ENCODE results near the gene HSPA8.

HSPA8 gene

GRCh38 chr11:123069908-123070821 is 8.2 kb upstream of the HSPA8 start:
- Histone ChIP-seq H3K4me3 (replicated peaks; ENCODE audit: insufficient read depth, low read length) (peak overlapping the region; percentile 11; the same call in 1 of the 2 replicates), H3K27ac (replicated peaks) (peak overlapping the region; percentile 21), H3K27me3 (ENCODE audit: insufficient read depth, poor library complexity, severe bottlenecking) (no peaks in the 10 kb centered on the region)
- no peak for DNase-seq (ENCODE audit: low read depth in 1 of 2, low spot score in 1 of 2)
- TF ChIP-seq SPI1 (IDR thresholded peaks at IDR 0.05; ENCODE audit: borderline replicate concordance, low read depth) (peak; percentile 2; the same call in 1 of the 2 replicates), POLR2AphosphoS5 (IDR thresholded peaks at IDR 0.05; ENCODE audit: low read depth) (no peak), GABPA (IDR thresholded peaks at IDR 0.05; ENCODE audit: low read depth) (no peak)

GRCh38 chr11:123065621-123066020 is 3.7 kb upstream of the HSPA8 start:
- Histone ChIP-seq H3K27ac (replicated peaks) (no peak overlapping the region), H3K27me3 (ENCODE audit: insufficient read depth, poor library complexity, severe bottlenecking) (no peaks in the 10 kb centered on the region), H3K4me3 (replicated peaks; ENCODE audit: insufficient read depth, low read length) (no peak overlapping the region)
- DNase-seq (ENCODE audit: low read depth in 1 of 2, low spot score in 1 of 2), result no peak
- TF ChIP-seq REST (IDR thresholded peaks at IDR 0.05; ENCODE audit: insufficient replicate concordance, low read depth) (no peak), GABPA (IDR thresholded peaks at IDR 0.05; ENCODE audit: low read depth) (no peak), CTCF (IDR thresholded peaks at IDR 0.05; ENCODE audit: insufficient read depth, low read length) (no peak), POLR2AphosphoS5 (IDR thresholded peaks at IDR 0.05; ENCODE audit: low read depth) (no peak), SPI1 (IDR thresholded peaks at IDR 0.05; ENCODE audit: borderline replicate concordance, low read depth) (no peak)

GRCh38 chr11:123063826-123064657 is 2.1 kb upstream of the HSPA8 start:
- Histone ChIP-seq H3K4me3 (replicated peaks; ENCODE audit: insufficient read depth, low read length) (peak overlapping the region; percentile 63; the same call in 1 of the 2 replicates), H3K27me3 (ENCODE audit: insufficient read depth, poor library complexity, severe bottlenecking) (no peaks in the 10 kb centered on the region), H3K27ac (replicated peaks) (peak overlapping the region; percentile 100)
- TF ChIP-seq REST (IDR thresholded peaks at IDR 0.05; ENCODE audit: insufficient replicate concordance, low read depth) (no peak), CTCF (IDR thresholded peaks at IDR 0.05; ENCODE audit: insufficient read depth, low read length) (no peak), GABPA (IDR thresholded peaks at IDR 0.05; ENCODE audit: low read depth) (no peak), POLR2AphosphoS5 (IDR thresholded peaks at IDR 0.05; ENCODE audit: low read depth) (no peak), SPI1 (IDR thresholded peaks at IDR 0.05; ENCODE audit: borderline replicate concordance, low read depth) (no peak)
- DNase-seq (ENCODE audit: low read depth in 1 of 2, low spot score in 1 of 2), result no peak
